ENCODE data around the gene TCF25. TPM values are rescaled to one million over a fixed set of nuclear protein-coding genes. Genes with fewer than 3 reads are reported as not detected.

TCF25 gene
- total and polyA plus RNA-seq, 2 experiments from 2014 or later: 95.4 to 143 TPM

GRCh38 chr16:89867918-89868317 lies 5.5 kb upstream of the TCF25 start:
- Histone ChIP-seq H3K36me3 (ENCODE audit: insufficient read depth) (no peaks in the 10 kb centered on the region), H3K4me2 (no peak overlapping the region), H3K79me2 (replicated peaks; ENCODE audit: insufficient read depth) (no peaks in the 10 kb centered on the region), H3F3A (replicated peaks; ENCODE audit: low read depth) (peaks cover 11% of the 10 kb centered on the region), H3K27me3 (ENCODE audit: insufficient read depth) (peaks cover 5% of the 10 kb centered on the region; the same call in 1 of the 2 replicates), H3K4me1 (ENCODE audit: insufficient read depth) (no peaks in the 10 kb centered on the region), H3K4me3 (no peak overlapping the region), H3K27ac (ENCODE audit: low read depth) (no peak overlapping the region), H3K9me2 (ENCODE audit: insufficient read depth) (no peaks in the 10 kb centered on the region), H4K20me1 (replicated peaks; ENCODE audit: insufficient read depth) (no peaks in the 10 kb centered on the region), H2AFZ (no peak overlapping the region)
- Mint-ChIP-seq H3K4me3 (no peak overlapping the region), H3K4me1 (no peaks in the 10 kb centered on the region), H3K9me3 (peaks cover 7% of the 10 kb centered on the region), H3K27ac (no peak overlapping the region), H3K36me3 (ENCODE audit: low read depth) (peaks cover 28% of the 10 kb centered on the region), H3K27me3 (ENCODE audit: insufficient read depth, low read depth, poor library complexity) (peaks cover 8% of the 10 kb centered on the region)
- TF ChIP-seq ZNF462 (CRISPR knock-in tag; IDR thresholded peaks at IDR 0.05): no peak
- TF ChIP-seq CTCF (conservative IDR thresholded peaks at IDR 0.05; ENCODE audit: low read depth in 2 of 2): no peak
- TF ChIP-seq ZNF114 (CRISPR knock-in tag; IDR thresholded peaks at IDR 0.05): no peak
- TF ChIP-seq ZNF331 (CRISPR knock-in tag; IDR thresholded peaks at IDR 0.05; ENCODE audit: low read depth): no peak
- TF ChIP-seq STAT1 (IDR thresholded peaks at IDR 0.05; ENCODE audit: unreplicated experiment): no peak
- no peak for TF ChIP-seq POLR2AphosphoS5 (IDR thresholded peaks at IDR 0.05; ENCODE audit: low read depth)
- no peak for TF ChIP-seq CREB1 (CRISPR knock-in tag; IDR thresholded peaks at IDR 0.05; ENCODE audit: low read depth)
- TF ChIP-seq NANOG (IDR thresholded peaks at IDR 0.05; ENCODE audit: borderline replicate concordance): no peak
- TF ChIP-seq, protein P1, sequence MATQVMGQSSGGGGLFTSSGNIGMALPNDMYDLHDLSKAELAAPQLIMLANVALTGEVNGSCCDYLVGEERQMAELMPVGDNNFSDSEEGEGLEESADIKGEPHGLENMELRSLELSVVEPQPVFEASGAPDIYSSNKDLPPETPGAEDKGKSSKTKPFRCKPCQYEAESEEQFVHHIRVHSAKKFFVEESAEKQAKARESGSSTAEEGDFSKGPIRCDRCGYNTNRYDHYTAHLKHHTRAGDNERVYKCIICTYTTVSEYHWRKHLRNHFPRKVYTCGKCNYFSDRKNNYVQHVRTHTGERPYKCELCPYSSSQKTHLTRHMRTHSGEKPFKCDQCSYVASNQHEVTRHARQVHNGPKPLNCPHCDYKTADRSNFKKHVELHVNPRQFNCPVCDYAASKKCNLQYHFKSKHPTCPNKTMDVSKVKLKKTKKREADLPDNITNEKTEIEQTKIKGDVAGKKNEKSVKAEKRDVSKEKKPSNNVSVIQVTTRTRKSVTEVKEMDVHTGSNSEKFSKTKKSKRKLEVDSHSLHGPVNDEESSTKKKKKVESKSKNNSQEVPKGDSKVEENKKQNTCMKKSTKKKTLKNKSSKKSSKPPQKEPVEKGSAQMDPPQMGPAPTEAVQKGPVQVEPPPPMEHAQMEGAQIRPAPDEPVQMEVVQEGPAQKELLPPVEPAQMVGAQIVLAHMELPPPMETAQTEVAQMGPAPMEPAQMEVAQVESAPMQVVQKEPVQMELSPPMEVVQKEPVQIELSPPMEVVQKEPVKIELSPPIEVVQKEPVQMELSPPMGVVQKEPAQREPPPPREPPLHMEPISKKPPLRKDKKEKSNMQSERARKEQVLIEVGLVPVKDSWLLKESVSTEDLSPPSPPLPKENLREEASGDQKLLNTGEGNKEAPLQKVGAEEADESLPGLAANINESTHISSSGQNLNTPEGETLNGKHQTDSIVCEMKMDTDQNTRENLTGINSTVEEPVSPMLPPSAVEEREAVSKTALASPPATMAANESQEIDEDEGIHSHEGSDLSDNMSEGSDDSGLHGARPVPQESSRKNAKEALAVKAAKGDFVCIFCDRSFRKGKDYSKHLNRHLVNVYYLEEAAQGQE (IDR thresholded peaks at IDR 0.05; ENCODE audit: unreplicated experiment): no peak
- no peak for TF ChIP-seq EZH2phosphoT487 (IDR thresholded peaks at IDR 0.05; ENCODE audit: unreplicated experiment)
- no peak for TF ChIP-seq EZH2 (IDR thresholded peaks at IDR 0.05; ENCODE audit: low read depth, unreplicated experiment)
- no peak for TF ChIP-seq ETS1 (IDR thresholded peaks at IDR 0.05)
- no peak for TF ChIP-seq JUNB (IDR thresholded peaks at IDR 0.05; ENCODE audit: unreplicated experiment)
- DNase-seq (ENCODE audit: low spot score) (no peak), ATAC-seq (no peak)

Measured in GM23338 (cell line).